HEK293T (cell line): ENCODE measurements around the gene BFSP2.

ENCODE experiments used
- CTCF ChIA-PET: fragments of 350-600 bp; formaldehyde crosslinking; extraction: SDS; loops from one replicate; lab custom pipeline; 2021; ENCODE audit warnings: antibody characterized with exemption, inconsistent platforms; lab: Yijun Ruan, JAX
- POLR2A ChIA-PET: fragments of 350-600 bp; formaldehyde crosslinking; extraction: SDS; loops from one replicate; lab custom pipeline; 2020; ENCODE audit warnings: antibody characterized with exemption, inconsistent platforms; lab: Yijun Ruan, JAX
- DNase-seq: peaks from one replicate; pipeline ENCODE4 v3.0.0; 2012; ENCODE audit warnings: mixed read lengths; ENCODE audit errors: extremely low spot score
- ARNT ChIP-seq: fragments of 450-650 bp; IDR thresholded peaks from 2 replicates; pipeline ENCODE4 v1.6.1; 2017; ENCODE audit warnings: mild to moderate bottlenecking
- BHLHE40 ChIP-seq: fragments of 450-650 bp; IDR thresholded peaks from 2 replicates; pipeline ENCODE4 v1.6.1; 2016; ENCODE audit warnings: mild to moderate bottlenecking, moderate library complexity, borderline replicate concordance
- CTBP1 ChIP-seq: fragments of 450-650 bp; IDR thresholded peaks from 2 replicates; pipeline ENCODE4 v1.6.1; 2016; ENCODE audit warnings: borderline replicate concordance
- ELF4 ChIP-seq: fragments of 450-650 bp; IDR thresholded peaks from 2 replicates; pipeline ENCODE4 v1.6.1; 2017; ENCODE audit warnings: antibody characterized with exemption
- FOXA1 ChIP-seq: fragments of 450-650 bp; IDR thresholded peaks from 2 replicates; pipeline ENCODE4 v1.6.1; 2016; ENCODE audit warnings: mild to moderate bottlenecking
- FOXK2 ChIP-seq: fragments of 450-650 bp; IDR thresholded peaks from 2 replicates; pipeline ENCODE4 v1.6.1; 2016; ENCODE audit warnings: mild to moderate bottlenecking
- FOXM1 ChIP-seq: fragments of 450-650 bp; IDR thresholded peaks from 2 replicates; pipeline ENCODE4 v1.6.1; 2017; ENCODE audit warnings: mild to moderate bottlenecking, borderline replicate concordance
- HDGF ChIP-seq: fragments of 450-650 bp; IDR thresholded peaks from 2 replicates; pipeline ENCODE4 v1.6.1; 2017; ENCODE audit warnings: antibody characterized with exemption, borderline replicate concordance
- L3MBTL2 ChIP-seq: fragments of 450-650 bp; conservative IDR thresholded peaks from 2 replicates; pipeline ENCODE4 v1.6.1; 2016; ENCODE audit warnings: mild to moderate bottlenecking
- LEF1 ChIP-seq: fragments of 450-650 bp; IDR thresholded peaks from 2 replicates; pipeline ENCODE4 v1.6.1; 2017; ENCODE audit warnings: mild to moderate bottlenecking, borderline replicate concordance
- NFRKB ChIP-seq: fragments of 450-650 bp; IDR thresholded peaks from 2 replicates; pipeline ENCODE4 v1.6.1; 2016; ENCODE audit warnings: mild to moderate bottlenecking, moderate library complexity
- SP1 ChIP-seq: fragments of 450-650 bp; IDR thresholded peaks from 2 replicates; pipeline ENCODE4 v1.6.1; 2017
- SUZ12 ChIP-seq: fragments of 450-650 bp; IDR thresholded peaks from 2 replicates; pipeline ENCODE4 v1.6.1; 2016; ENCODE audit warnings: mild to moderate bottlenecking
- TARDBP ChIP-seq: fragments of 450-650 bp; IDR thresholded peaks from 2 replicates; pipeline ENCODE4 v1.6.1; 2016
- ZNF384 ChIP-seq: fragments of 450-650 bp; IDR thresholded peaks from 2 replicates; pipeline ENCODE4 v1.6.1; 2016
- TF ChIP-seq, protein P1 (sequence below): fragments of 450-650 bp; IDR thresholded peaks from 2 replicates; pipeline ENCODE4 v1.6.1; 2016

BFSP2 gene

DNA sequence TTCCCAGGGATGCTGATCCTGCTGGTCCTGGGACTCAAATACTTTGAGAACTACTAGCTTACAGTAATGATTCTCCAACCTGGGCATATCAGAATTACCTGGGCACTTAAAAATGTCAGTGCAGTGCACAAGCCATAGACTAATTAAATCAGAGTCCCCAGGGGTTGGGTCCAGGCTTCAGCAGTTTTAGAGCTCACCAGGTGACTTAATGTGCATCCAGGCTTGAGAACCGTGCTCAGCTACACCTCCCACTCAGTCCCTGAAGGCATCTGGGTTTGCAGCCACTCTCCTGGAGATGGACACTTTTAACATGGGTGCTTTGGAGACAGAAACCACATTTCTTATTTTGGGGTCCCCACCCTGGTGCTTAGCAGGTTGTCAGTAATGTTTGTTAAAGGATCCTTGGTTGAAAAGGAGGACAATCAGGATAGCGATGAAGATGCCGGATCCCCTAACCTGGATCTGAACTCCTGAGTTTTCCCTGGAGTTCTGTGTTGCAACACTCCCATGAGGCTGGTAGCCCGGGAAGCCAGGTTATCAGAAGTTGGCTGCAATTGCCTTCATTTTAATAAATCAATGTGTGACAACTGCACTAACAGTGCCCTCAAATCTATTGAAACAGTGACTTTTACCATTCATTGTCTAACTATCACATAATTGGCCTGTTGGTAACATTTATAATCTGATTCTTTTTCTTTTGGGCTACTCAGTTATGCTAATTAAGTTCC, 48.1 kb downstream of the BFSP2 start:
- no peak for DNase-seq
- ChIA-PET CTCF (no interaction called here), POLR2A (interaction anchor here (1.2 kb wide), 1 partner anchor 125 kb away, joined by 3 read pairs; the partner anchor contains the start of gene CDV3)
- TF ChIP-seq NFRKB (no peak), ARNT (no peak), BHLHE40 (no peak), SP1 (no peak), ZNF384 (no peak), FOXM1 (no peak), ELF4 (no peak)
- TF ChIP-seq, protein P1, sequence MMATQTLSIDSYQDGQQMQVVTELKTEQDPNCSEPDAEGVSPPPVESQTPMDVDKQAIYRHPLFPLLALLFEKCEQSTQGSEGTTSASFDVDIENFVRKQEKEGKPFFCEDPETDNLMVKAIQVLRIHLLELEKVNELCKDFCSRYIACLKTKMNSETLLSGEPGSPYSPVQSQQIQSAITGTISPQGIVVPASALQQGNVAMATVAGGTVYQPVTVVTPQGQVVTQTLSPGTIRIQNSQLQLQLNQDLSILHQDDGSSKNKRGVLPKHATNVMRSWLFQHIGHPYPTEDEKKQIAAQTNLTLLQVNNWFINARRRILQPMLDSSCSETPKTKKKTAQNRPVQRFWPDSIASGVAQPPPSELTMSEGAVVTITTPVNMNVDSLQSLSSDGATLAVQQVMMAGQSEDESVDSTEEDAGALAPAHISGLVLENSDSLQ: no peak

DNA sequence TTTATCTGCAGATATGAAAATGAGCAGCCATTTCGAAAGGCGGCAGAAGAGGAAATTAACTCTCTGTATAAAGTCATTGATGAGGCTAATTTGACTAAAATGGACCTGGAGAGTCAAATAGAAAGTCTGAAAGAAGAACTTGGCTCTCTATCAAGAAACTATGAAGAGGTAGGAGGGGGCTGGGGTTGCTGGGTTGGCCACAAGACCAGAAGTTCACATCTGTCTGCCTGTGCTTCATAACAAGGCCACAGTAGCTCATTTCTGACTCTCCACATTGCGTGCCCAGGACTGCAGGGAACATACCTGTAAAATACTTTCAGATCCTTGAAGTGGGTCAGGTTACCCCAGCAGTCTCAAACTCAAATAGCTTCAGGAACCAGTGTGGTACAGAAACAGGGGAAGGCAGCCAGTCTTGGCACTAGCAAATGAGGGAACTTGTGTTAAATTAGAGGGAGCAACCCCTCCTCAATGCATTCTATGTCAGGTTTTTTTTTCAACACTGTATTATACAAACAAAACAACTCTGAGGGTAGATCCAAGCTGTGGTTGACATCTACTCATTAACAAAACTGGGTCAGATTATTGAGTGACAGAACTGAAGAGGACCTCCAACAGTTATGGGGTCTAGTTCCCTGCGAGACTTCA, 48.7 kb downstream of the BFSP2 start:
- ChIA-PET CTCF (no interaction called here), POLR2A (interaction anchor here (1.2 kb wide), 1 partner anchor 125 kb away, joined by 3 read pairs; the partner anchor contains the start of gene CDV3)
- TF ChIP-seq NFRKB (no peak), BHLHE40 (no peak), TARDBP (no peak), ZNF384 (no peak), SP1 (no peak), L3MBTL2 (no peak), FOXK2 (no peak), CTBP1 (no peak), FOXM1 (no peak), LEF1 (no peak), FOXA1 (no peak), ELF4 (no peak), HDGF (no peak), ARNT (no peak), SUZ12 (no peak)
- TF ChIP-seq, protein P1: no peak
- DNase-seq: no peak

DNA sequence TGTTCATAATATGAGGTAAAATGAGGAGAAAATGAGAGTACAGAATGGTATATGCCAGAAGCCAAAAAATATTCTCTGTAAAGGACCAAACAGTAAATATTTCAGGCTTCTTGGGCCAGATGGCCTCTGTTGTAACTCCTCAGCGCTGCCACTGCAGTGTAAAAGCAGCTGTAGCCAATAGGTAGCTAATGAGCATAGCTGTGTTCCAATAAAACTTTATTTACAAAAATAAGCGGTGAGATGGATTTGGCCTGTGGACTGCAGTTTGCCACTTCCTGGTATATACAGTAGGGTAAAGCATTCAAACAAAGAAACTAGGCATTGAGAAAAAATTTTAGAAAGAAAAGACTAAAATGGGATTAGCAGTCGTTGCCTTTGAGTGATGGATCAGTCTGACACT, 51.5 kb downstream of the BFSP2 start:
- TF ChIP-seq FOXM1 (no peak), CTBP1 (no peak), SP1 (no peak), FOXK2 (no peak)
- ChIA-PET CTCF (no interaction called here), POLR2A (no interaction called here)
- DNase-seq: no peak

DNA sequence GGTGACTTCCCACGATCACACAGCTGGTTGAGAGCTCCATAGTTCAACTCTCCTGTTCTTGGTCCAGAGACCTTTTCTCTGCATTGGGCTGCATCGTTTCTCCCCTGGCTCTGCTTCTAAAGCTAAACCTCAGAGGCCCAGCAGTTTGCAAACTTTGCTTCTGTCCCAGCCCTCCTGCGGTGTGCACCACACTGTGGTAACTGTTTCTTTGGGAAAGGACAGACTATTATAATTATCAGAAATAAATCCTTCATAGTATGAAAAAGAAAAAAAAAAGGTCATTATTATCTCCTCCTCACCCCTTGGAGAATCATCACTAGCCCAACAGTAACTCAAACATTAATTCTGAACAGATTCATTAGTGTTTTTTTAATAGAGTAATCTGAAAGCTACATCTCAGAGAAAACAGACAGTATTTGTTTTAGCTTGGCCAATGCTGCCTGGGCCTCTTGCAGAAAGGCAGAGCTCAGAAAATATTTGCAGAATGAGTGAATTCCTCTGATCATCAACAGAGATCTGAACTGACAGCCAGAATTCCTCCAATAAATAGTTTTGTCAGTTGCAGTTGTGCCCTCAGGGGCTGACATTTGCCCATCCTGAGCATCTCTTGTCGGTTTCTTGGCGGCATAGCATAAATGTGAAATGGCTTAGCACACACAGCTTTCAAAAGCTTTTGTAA, 52.9 kb downstream of the BFSP2 start:
- ChIA-PET POLR2A (interaction anchor here (0.7 kb wide), 1 partner anchor 121 kb away, joined by 3 read pairs; the partner anchor contains the start of gene CDV3), CTCF (no interaction called here)
- DNase-seq: no peak
- TF ChIP-seq FOXK2: no peak
- TF ChIP-seq HDGF: no peak
- no peak for TF ChIP-seq ARNT
- no peak for TF ChIP-seq CTBP1
- no peak for TF ChIP-seq LEF1
- no peak for TF ChIP-seq NFRKB
- TF ChIP-seq FOXM1: no peak
- no peak for TF ChIP-seq ZNF384
- no peak for TF ChIP-seq L3MBTL2
- TF ChIP-seq SUZ12: no peak
- no peak for TF ChIP-seq ELF4
- no peak for TF ChIP-seq BHLHE40
- no peak for TF ChIP-seq SP1
- TF ChIP-seq TARDBP: no peak
- TF ChIP-seq, protein P1: no peak
- TF ChIP-seq FOXA1: no peak

DNA sequence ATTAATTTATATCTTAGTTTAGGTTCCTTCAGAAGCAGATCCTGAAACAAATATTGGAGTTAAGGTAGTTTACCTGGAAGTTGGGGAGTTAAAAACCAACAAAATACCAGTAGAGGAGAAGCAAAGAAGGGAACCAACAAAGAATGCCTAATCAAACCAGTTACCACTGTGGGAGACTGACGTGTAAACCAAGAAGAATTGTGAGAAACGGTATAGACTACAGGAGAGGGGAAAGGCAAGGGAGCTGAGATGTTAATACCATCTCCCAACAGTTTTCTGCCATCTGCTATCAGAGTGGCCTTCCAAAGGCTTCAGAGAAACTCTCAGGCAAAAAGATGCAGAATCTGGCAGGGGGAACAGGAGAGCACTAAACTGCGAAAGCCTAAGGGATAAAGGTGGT, 53.5 kb downstream of the BFSP2 start:
- TF ChIP-seq ARNT (no peak), FOXK2 (no peak), CTBP1 (no peak), SUZ12 (no peak), FOXA1 (no peak), HDGF (no peak), LEF1 (no peak), FOXM1 (no peak), SP1 (no peak), NFRKB (no peak), ELF4 (no peak), ZNF384 (no peak), TARDBP (no peak), BHLHE40 (no peak), L3MBTL2 (no peak)
- TF ChIP-seq, protein P1: no peak
- no peak for DNase-seq
- ChIA-PET CTCF (no interaction called here), POLR2A (interaction anchor here (0.7 kb wide), 1 partner anchor 120 kb away, joined by 3 read pairs; the partner anchor contains the start of gene CDV3)
